K562 (cell line): ENCODE measurements around the gene DLGAP1. TPM values are rescaled to one million over a fixed set of nuclear protein-coding genes. Genes with fewer than 3 reads are reported as not detected.

Experiments used
- CHD7 ChIP-seq: fragments of 200-600 bp; sonication (generic); IDR thresholded peaks from one replicate; pipeline ENCODE4 v1.6.1; 2012; ENCODE audit warnings: mild to moderate bottlenecking, low read depth, low read length, inconsistent platforms
- FOXO4 ChIP-seq: fragments of 450-650 bp; formaldehyde crosslinking; IDR thresholded peaks from 2 replicates; pipeline ENCODE4 v1.4.0; 2020; ENCODE audit warnings: mild to moderate bottlenecking, moderate library complexity
- HMGN3 ChIP-seq: IDR thresholded peaks from 2 replicates; pipeline ENCODE4 v1.6.1; 2011; ENCODE audit warnings: borderline replicate concordance, low read depth, mild to moderate bottlenecking, mixed read lengths, low read length; ENCODE audit not compliant: insufficient read length; ENCODE audit errors: extremely low read depth
- KLF10 ChIP-seq: fragments of 250-450 bp; sonication (Bioruptor Pico); IDR thresholded peaks from 2 replicates; pipeline ENCODE4 v1.6.1; 2021; ENCODE audit warnings: matching md5 sums
- MIER1 ChIP-seq: fragments of 450-650 bp; IDR thresholded peaks from 2 replicates; pipeline ENCODE4 v1.6.1; 2016; ENCODE audit warnings: antibody characterized with exemption, mild to moderate bottlenecking, low read depth
- PTRF ChIP-seq: fragments of 450-650 bp; IDR thresholded peaks from 2 replicates; pipeline ENCODE4 v1.6.1; 2016; ENCODE audit warnings: mild to moderate bottlenecking, missing genetic modification characterization, missing compliant biosample characterization
- RBM15 ChIP-seq: fragments of 200-400 bp; formaldehyde crosslinking; IDR thresholded peaks from 2 replicates; pipeline ENCODE4 v1.6.1; 2018; ENCODE audit warnings: mild to moderate bottlenecking, low read length, moderate library complexity; ENCODE audit not compliant: insufficient read depth
- SAFB ChIP-seq: fragments of 200-400 bp; formaldehyde crosslinking; IDR thresholded peaks from 2 replicates; pipeline ENCODE4 v1.6.1; 2017; ENCODE audit warnings: low read depth, low read length, borderline replicate concordance
- SREBF1 ChIP-seq: fragments of 150-350 bp; IDR thresholded peaks from 2 replicates; pipeline ENCODE4 v1.6.1; 2014; ENCODE audit warnings: antibody characterized with exemption, low read depth, low read length, borderline replicate concordance
- ZNF384 ChIP-seq: IDR thresholded peaks from 2 replicates; pipeline ENCODE4 v1.6.1; 2012; ENCODE audit warnings: low read depth, low read length, improper control_type of control experiment
- ZNF695 ChIP-seq: fragments of 450-650 bp; formaldehyde crosslinking; IDR thresholded peaks from 2 replicates; pipeline ENCODE4 v1.4.0; 2020; ENCODE audit warnings: mild to moderate bottlenecking, moderate library complexity
- polyA plus RNA-seq, 8 experiments: library from polyadenylated mRNA; depleted of rRNA in 4 of 8; stranded (reverse) in 5 of 8; unstranded in 3 of 8; fragments of >200 nt; fragmentation: Nextera tagmentation in 2 of 8; fragmentation: Illumina TruSeq in 1 of 8; extraction: Ambion mirVana in 2 of 8; extraction: Trizol in 1 of 8; gene quantifications; 2 replicates each; pipeline versions ENCODE4 v1.2.1 to v1.2.3, GENCODE V29; 2011 to 2014; ENCODE audit warnings: inconsistent platforms in 1 of 8, missing spikeins in 1 of 8
- total RNA-seq, 7 experiments: library from RNA; depleted of rRNA in 6 of 7; stranded (reverse); fragments of >200 nt in 6 of 7; fragmentation: Illumina TruSeq in 2 of 7; extraction: Trizol in 2 of 7; gene quantifications; 2 replicates each; pipeline versions ENCODE4 v1.2.1 to v1.2.3, GENCODE V29; 2011 to 2021; ENCODE audit warnings: low replicate concordance in 1 of 7
- TF ChIP-seq, protein P1 (sequence below), 2 experiments: fragments of 250-450 bp in 1 of 2; fragments of 450-650 bp in 1 of 2; sonication (Bioruptor Pico) in 1 of 2; IDR thresholded peaks; 2 replicates each; pipeline versions ENCODE4 v1.6.1 to v1.8.0; 2016 to 2021; ENCODE audit warnings: mild to moderate bottlenecking in 2 of 2, moderate library complexity in 2 of 2, missing compliant biosample characterization in 1 of 2, missing genetic modification characterization in 1 of 2

DLGAP1 gene
- total and polyA plus RNA-seq, 9 of the 15 experiments (the other 6 are each of a cell fraction or from before 2014, with no cell fraction given), result 0.04 to 0.22 (median 0.08) TPM

DNA sequence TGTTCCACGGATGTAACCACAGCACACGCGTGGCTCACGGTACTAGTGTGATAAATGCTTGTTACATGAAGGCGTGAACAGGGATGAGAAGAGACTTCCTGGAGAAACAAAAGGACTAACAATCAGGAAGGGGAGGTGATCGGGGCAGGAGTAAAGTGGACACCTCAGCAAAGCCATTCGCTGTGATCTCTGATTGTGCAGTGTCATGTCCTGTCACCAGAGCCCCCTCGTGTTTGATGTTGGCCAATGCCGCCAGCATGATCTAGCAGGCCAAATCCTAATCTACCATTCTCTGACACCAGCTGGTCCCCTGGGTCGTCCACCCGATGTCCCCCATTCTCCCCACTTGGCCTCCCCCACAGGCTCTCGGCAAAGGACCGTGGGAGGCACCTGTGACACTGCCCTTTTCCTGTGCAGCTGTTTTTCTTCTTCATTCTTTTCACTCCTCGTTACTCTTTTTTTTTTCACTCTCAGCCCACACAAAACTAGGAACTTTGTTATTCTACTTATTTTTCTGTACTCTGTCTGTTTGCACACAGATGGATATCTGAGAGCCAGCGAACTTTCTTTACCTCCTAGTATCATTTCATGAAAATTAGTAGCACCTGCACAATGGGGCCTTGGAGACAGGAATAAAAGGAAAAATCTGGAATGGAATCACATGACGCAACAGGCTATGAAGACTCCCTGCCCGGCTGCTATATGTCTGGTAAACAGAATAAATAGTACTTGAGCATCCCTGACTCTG is 858.3 kb downstream of the DLGAP1 start (continued):
- TF ChIP-seq CHD7 (peak; percentile 50), RBM15 (no peak), PTRF (tag) (no peak; the same call in none of the 2 replicates), SREBF1 (peak; percentile 95), KLF10 (no peak), MIER1 (no peak), SAFB (no peak), ZNF384 (peak; percentile 84), ZNF695 (CRISPR knock-in tag) (peak; percentile 74; the same call in 1 of the 2 replicates), FOXO4 (CRISPR knock-in tag) (0 out of 2 replicates have a peak, but pooled peaks have one; percentile 52), HMGN3 (peak; percentile 67)
- TF ChIP-seq, protein P1, sequence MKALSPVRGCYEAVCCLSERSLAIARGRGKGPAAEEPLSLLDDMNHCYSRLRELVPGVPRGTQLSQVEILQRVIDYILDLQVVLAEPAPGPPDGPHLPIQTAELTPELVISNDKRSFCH (CRISPR knock-in tag; IDR thresholded peaks at IDR 0.05), result no peak
- TF ChIP-seq, protein P1 (tag; IDR thresholded peaks at IDR 0.05), result peak; percentile 91
